K562 (cell line): ENCODE data around the gene HLF. TPM values are rescaled to one million over a fixed set of nuclear protein-coding genes. Genes with fewer than 3 reads are reported as not detected.

Source experiments
- ATAC-seq: fragments of 200-7000 bp; cut with Tn5 transposase; 3 replicates; pipeline ENCODE4 v1.9.1; 2020; ENCODE audit warnings: moderate library complexity
- BruUV-seq: library from RNA; stranded (reverse); fragments of 400-500 nt; replicated peaks from 2 replicates; lab custom pipeline; 2021; lab: Mats Ljungman, UMichigan
- CTCF ChIA-PET: fragments of 300-600 bp; formaldehyde crosslinking; extraction: SDS; loops from one replicate; lab custom pipeline; 2021; ENCODE audit warnings: low intra/inter-chr PET ratio; lab: Yijun Ruan, JAX
- POLR2A ChIA-PET: fragments of 300-600, 350-650 bp; sonication (Branson Sonifier 250); formaldehyde crosslinking; extraction: SDS; loops from one replicate; lab custom pipeline; 2021; ENCODE audit warnings: antibody characterized with exemption, inconsistent platforms; lab: Yijun Ruan, JAX
- DNase-seq, 4 experiments: peaks; one replicate each; pipeline versions ENCODE4 v3.0.0 to v3.0.0-alpha.2; 2011 to 2018; ENCODE audit warnings: low spot score in 3 of 4, mixed read lengths in 3 of 4; ENCODE audit errors: extremely low read depth in 1 of 4
- FAIRE-seq: peaks from 2 replicates; lab custom pipeline; 2011; peaks lifted over from hg19 to GRCh38; lab: Jason Lieb, UNC
- H2AFZ ChIP-seq: 2 replicates; pipeline ENCODE4 v1.6.0; 2011; ENCODE audit warnings: low read depth, low read length, control low read depth, inconsistent platforms
- H3K27ac ChIP-seq: fragments of 200-600 bp; 3 replicates; pipeline ENCODE4 v1.8.0; 2011; ENCODE audit warnings: low read depth, mild to moderate bottlenecking, control low read depth, inconsistent platforms, low read length, moderate library complexity, mixed read lengths; ENCODE audit errors: extremely low read depth
- H3K27me3 ChIP-seq, 2 experiments: fragments of 300-600 bp in 1 of 2; 2 replicates in 1 of 2; 3 replicates in 1 of 2; pipeline versions ENCODE4 v1.6.0 to v1.8.0; 2011; ENCODE audit warnings: inconsistent platforms in 2 of 2, low read length in 2 of 2, mild to moderate bottlenecking in 1 of 2, mixed read lengths in 1 of 2, moderate library complexity in 1 of 2; ENCODE audit not compliant: control insufficient read depth in 2 of 2, insufficient read depth in 2 of 2
- H3K36me3 ChIP-seq: fragments of 300-600 bp; 3 replicates; pipeline ENCODE4 v1.8.0; 2011; ENCODE audit warnings: mild to moderate bottlenecking, low read length, inconsistent platforms; ENCODE audit not compliant: control insufficient read depth, insufficient read depth
- H3K4me1 ChIP-seq, 2 experiments: fragments of 200-600 bp in 1 of 2; replicated peaks in 1 of 2; 2 replicates in 1 of 2; 3 replicates in 1 of 2; pipeline versions ENCODE4 v1.5.1 to v1.8.0; 2011; ENCODE audit warnings: inconsistent platforms in 2 of 2, low read length in 2 of 2, mild to moderate bottlenecking in 1 of 2, mixed read lengths in 1 of 2, moderate library complexity in 1 of 2; ENCODE audit not compliant: control insufficient read depth in 2 of 2, insufficient read depth in 2 of 2
- H3K4me2 ChIP-seq: 2 replicates; pipeline ENCODE4 v1.6.1; 2011; ENCODE audit warnings: low read length, control low read depth, inconsistent platforms, mixed read lengths; ENCODE audit not compliant: insufficient read depth
- H3K4me3 ChIP-seq: fragments of 200-600 bp; sonication (generic), shearing (Covaris generic); 2 replicates; pipeline ENCODE4 v1.5.1; 2016; ENCODE audit warnings: control low read depth, inconsistent platforms
- H3K79me2 ChIP-seq: fragments of 200-600 bp; 3 replicates; pipeline ENCODE4 v1.8.0; 2011; ENCODE audit warnings: low read length, inconsistent platforms; ENCODE audit not compliant: control insufficient read depth, insufficient read depth
- H3K9ac ChIP-seq, 2 experiments: 2 replicates each; pipeline versions ENCODE4 v1.6.0 to v1.6.1; 2011; ENCODE audit warnings: low read depth in 2 of 2, low read length in 2 of 2, control low read depth in 1 of 2, inconsistent platforms in 1 of 2, mild to moderate bottlenecking in 1 of 2, mixed read lengths in 1 of 2; ENCODE audit not compliant: insufficient read depth in 1 of 2
- H3K9me1 ChIP-seq: one replicate; pipeline ENCODE4 v1.6.0; 2011; ENCODE audit warnings: inconsistent platforms, mild to moderate bottlenecking, low read length, moderate library complexity; ENCODE audit not compliant: control insufficient read depth, insufficient read depth
- H3K9me3 ChIP-seq: replicated peaks from 2 replicates; pipeline ENCODE4 v1.5.1; 2011; ENCODE audit warnings: low read depth, low read length, inconsistent platforms; ENCODE audit not compliant: control insufficient read depth, insufficient read depth
- H4K20me1 ChIP-seq: replicated peaks from 2 replicates; pipeline ENCODE4 v1.6.1; 2011; ENCODE audit warnings: low read length, inconsistent platforms, mixed read lengths; ENCODE audit not compliant: control insufficient read depth, insufficient read depth
- CBFB ChIP-seq: sonication (generic); formaldehyde crosslinking; IDR thresholded peaks from 2 replicates; pipeline ENCODE4 v1.4.0; 2020; ENCODE audit warnings: mild to moderate bottlenecking, missing genetic modification reagents
- ELK1 ChIP-seq: sonication (generic); formaldehyde crosslinking; IDR thresholded peaks from 2 replicates; pipeline ENCODE4 v1.8.1; 2022; ENCODE audit warnings: missing genetic modification reagents
- FOXP4 ChIP-seq: sonication (generic); formaldehyde crosslinking; IDR thresholded peaks from 2 replicates; pipeline ENCODE4 v1.8.0; 2022; ENCODE audit warnings: mild to moderate bottlenecking, missing genetic modification reagents, borderline replicate concordance
- MAFF ChIP-seq: IDR thresholded peaks from 2 replicates; pipeline ENCODE4 v1.6.1; 2012; ENCODE audit warnings: low read length, improper control_type of control experiment
- NEUROD1 ChIP-seq: fragments of 150-350 bp; IDR thresholded peaks from 2 replicates; pipeline ENCODE4 v1.6.1; 2014; ENCODE audit warnings: borderline replicate concordance, low read length, low read depth; ENCODE audit not compliant: partially characterized antibody
- NFIC ChIP-seq: fragments of 450-650 bp; IDR thresholded peaks from 2 replicates; pipeline ENCODE4 v1.6.1; 2017; ENCODE audit warnings: mild to moderate bottlenecking, inconsistent platforms
- SMAD4 ChIP-seq: fragments of 250-450 bp; sonication (Bioruptor Pico); conservative IDR thresholded peaks from 2 replicates; pipeline ENCODE4 v1.8.0; 2021; ENCODE audit warnings: inconsistent platforms, mild to moderate bottlenecking, moderate library complexity
- TCF7L2 ChIP-seq: fragments of 150-350 bp; IDR thresholded peaks from 2 replicates; pipeline ENCODE4 v1.6.1; 2016; ENCODE audit warnings: low read depth, mild to moderate bottlenecking, low read length, moderate library complexity
- ZBED1 ChIP-seq: IDR thresholded peaks from 2 replicates; pipeline ENCODE4 v1.6.1; 2014
- ZBTB11 ChIP-seq, 3 experiments: fragments of 200-800 bp in 1 of 3; fragments of 250-450 bp in 1 of 3; fragments of 450-650 bp in 1 of 3; sonication (Bioruptor Pico) in 1 of 3; sonication (Bioruptor generic) in 1 of 3; formaldehyde crosslinking in 1 of 3; IDR thresholded peaks; 2 replicates each; pipeline versions ENCODE4 v1.6.1 to v1.8.0; 2016 to 2022; ENCODE audit warnings: mild to moderate bottlenecking in 2 of 3, missing genetic modification characterization in 2 of 3, missing compliant biosample characterization in 1 of 3, moderate library complexity in 1 of 3
- ZNF384 ChIP-seq: IDR thresholded peaks from 2 replicates; pipeline ENCODE4 v1.6.1; 2012; ENCODE audit warnings: low read depth, low read length, improper control_type of control experiment
- ZNF444 ChIP-seq: fragments of 250-450 bp; sonication (Bioruptor Pico); IDR thresholded peaks from 2 replicates; pipeline ENCODE4 v1.4.0; 2020; ENCODE audit warnings: mild to moderate bottlenecking, moderate library complexity
- WGBS: fragments of 100-300 bp; shearing (Covaris generic); methylation state at CpG from one replicate; pipeline ENCODE4 v1.1.6; 2016; ENCODE audit warnings: low coverage, mixed read lengths; ENCODE audit not compliant: insufficient coverage; ENCODE audit errors: missing lambda C conversion rate; 5-methylcytosine and 5-hydroxymethylcytosine counted together
- in situ Hi-C: fragments of 300-500 bp; cut with MboI; formaldehyde crosslinking; loops from 4 replicates; pipeline ENCODE4 v1.15.0; 2018; ENCODE audit warnings: inconsistent platforms, mixed read lengths
- intact Hi-C: fragments of 100-400 bp; cut with micrococcal nuclease; formaldehyde crosslinking; loops from 2 replicates; pipeline ENCODE4 v1.14.2; 2022
- polyA plus RNA-seq, 8 experiments: library from polyadenylated mRNA; depleted of rRNA in 4 of 8; stranded (reverse) in 5 of 8; unstranded in 3 of 8; fragments of >200 nt; fragmentation: Nextera tagmentation in 2 of 8; fragmentation: Illumina TruSeq in 1 of 8; extraction: Ambion mirVana in 2 of 8; extraction: Trizol in 1 of 8; gene quantifications; 2 replicates each; pipeline versions ENCODE4 v1.2.1 to v1.2.3, GENCODE V29; 2011 to 2014; ENCODE audit warnings: inconsistent platforms in 1 of 8, missing spikeins in 1 of 8
- total RNA-seq, 7 experiments: library from RNA; depleted of rRNA in 6 of 7; stranded (reverse); fragments of >200 nt in 6 of 7; fragmentation: Illumina TruSeq in 2 of 7; extraction: Trizol in 2 of 7; gene quantifications; 2 replicates each; pipeline versions ENCODE4 v1.2.1 to v1.2.3, GENCODE V29; 2011 to 2021; ENCODE audit warnings: low replicate concordance in 1 of 7

Gene HLF
- total and polyA plus RNA-seq, 9 of the 15 experiments (the other 6 are each of a cell fraction or from before 2014, with no cell fraction given), result 0.03 to 0.24 (median 0.09) TPM

GRCh38 chr17:55336426-55336825 lies 71.7 kb downstream of the HLF start:
- Histone ChIP-seq H4K20me1 (no peaks in the 10 kb centered on the region), H3K27me3 (no peaks in the 10 kb centered on the region), H3K79me2 (no peaks in the 10 kb centered on the region), H3K4me2 (no peak overlapping the region), H3K9me1 (no peaks in the 10 kb centered on the region), H3K4me3 (no peak overlapping the region), H3K9ac (no peak overlapping the region), H3K9me3 (no peaks in the 10 kb centered on the region), H3K27ac (no peak overlapping the region), H3K36me3 (no peaks in the 10 kb centered on the region), H3K4me1 (peaks cover 7 to 15% of the 10 kb centered on the region in 2 experiments; a peak in 4 of 5 replicates), H2AFZ (no peak overlapping the region)
- in situ Hi-C loops, result no loop called here
- CTCF ChIA-PET, result no interaction called here
- POLR2A ChIA-PET, result no interaction called here
- FAIRE-seq, result no peak
- intact Hi-C loops, result no loop called here
- ATAC-seq, result no peak
- no TSS peak for BruUV-seq
- WGBS, result 69% methylated on average over 2 of the region's 2 CpGs
- DNase-seq, result no peak
- TF ChIP-seq NEUROD1 (no peak), SMAD4 (CRISPR knock-in tag) (no peak), ZNF444 (CRISPR knock-in tag) (no peak), TCF7L2 (no peak), MAFF (no peak), ZNF384 (no peak), ELK1 (no peak), ZBED1 (no peak), NFIC (no peak), FOXP4 (no peak), CBFB (no peak), ZBTB11 (CRISPR knock-in tag; IDR thresholded peaks at IDR 0.05) (no peak)
